GM19035 (cell line): ENCODE measurements around the gene SLC19A1.
A peak's percentile ranks its signal among the peaks of the same experiment; 100 is the strongest.

Experiments used
- ATAC-seq: cut with Tn5 transposase; IDR thresholded peaks from one replicate; pipeline ENCODE4 v1.9.1; 2021; ENCODE audit not compliant: unreplicated experiment

SLC19A1 gene

GRCh38 chr21:45542242-45542666 is at the start of gene SLC19A1:
Gene SLC19A1 (minus strand): TSS chr21:45542440. CDS start chr21:45537959, 4,481 bp downstream.
- ATAC-seq = peak; percentile 69

GRCh38 chr21:45591619-45592207 is 49.5 kb upstream of the SLC19A1 start:
- ATAC-seq = no peak

- no peak for ATAC-seq
Observed at GRCh38 chr21:45590726-45591618, 48.7 kb upstream of the SLC19A1 start.

- ATAC-seq = no peak
Observed at GRCh38 chr21:45590246-45590725, 48.0 kb upstream of the SLC19A1 start.

GRCh38 chr21:45589686-45590245 is 47.5 kb upstream of the SLC19A1 start:
- no peak for ATAC-seq

GRCh38 chr21:45588871-45589491 is 46.7 kb upstream of the SLC19A1 start:
- ATAC-seq = no peak

GRCh38 chr21:45588086-45588825 is 46.0 kb upstream of the SLC19A1 start:
- ATAC-seq = no peak

GRCh38 chr21:45586289-45586858 is 44.1 kb upstream of the SLC19A1 start:
- no peak for ATAC-seq

GRCh38 chr21:45584786-45585185 is 42.5 kb upstream of the SLC19A1 start:
- no peak for ATAC-seq

GRCh38 chr21:45583831-45584509 is 41.7 kb upstream of the SLC19A1 start:
- ATAC-seq = no peak

GRCh38 chr21:45582128-45582527 is 39.9 kb upstream of the SLC19A1 start:
- ATAC-seq = no peak

- ATAC-seq = no peak
Observed at GRCh38 chr21:45581322-45581712, 39.1 kb upstream of the SLC19A1 start.

- ATAC-seq = no peak
Observed at GRCh38 chr21:45580576-45581321, 38.5 kb upstream of the SLC19A1 start.

- ATAC-seq = no peak
Observed at GRCh38 chr21:45580181-45580575, 37.9 kb upstream of the SLC19A1 start.

GRCh38 chr21:45579383-45580180 is 37.3 kb upstream of the SLC19A1 start:
- ATAC-seq = no peak

- ATAC-seq = no peak
Observed at GRCh38 chr21:45578811-45579381, 36.7 kb upstream of the SLC19A1 start.

- no peak for ATAC-seq
Observed at GRCh38 chr21:45578176-45578801, 36.0 kb upstream of the SLC19A1 start.

- no peak for ATAC-seq
Observed at GRCh38 chr21:45577801-45578175, 35.5 kb upstream of the SLC19A1 start.
